Prostate gland (tissue), 2 donors: ENCODE measurements around the gene DEK. TPM values are rescaled to one million over a fixed set of nuclear protein-coding genes. Genes with fewer than 3 reads are reported as not detected.
"Not testable (repeated sequence)": the region's sequence is repeated elsewhere in the genome, so short reads cannot be mapped to it uniquely, and the experiment has no call there.

ENCODE experiments used
- DNase-seq: peaks from one replicate; pipeline ENCODE4 v3.0.0-alpha.2; 2019; ENCODE audit warnings: low spot score
- H3K27ac ChIP-seq, 2 donors: fragments of 200-600 bp; sonication (generic); 2 replicates each; pipeline ENCODE4 v1.5.1; 2017 to 2019
- H3K27me3 ChIP-seq: fragments of 200-600 bp; sonication (generic); replicated peaks from 2 replicates; pipeline ENCODE4 v1.5.1; 2019; ENCODE audit not compliant: insufficient read depth
- H3K36me3 ChIP-seq, 2 donors: fragments of 200-600 bp; sonication (generic); 1 replicate in 1 of 2; 2 replicates in 1 of 2; pipeline versions ENCODE4 v1.5.1 to v1.8.1; 2017 to 2019
- H3K4me1 ChIP-seq: fragments of 200-600 bp; sonication (generic); replicated peaks from 2 replicates; pipeline ENCODE4 v1.5.1; 2019
- H3K4me3 ChIP-seq, 2 donors: fragments of 200-600 bp; sonication (generic); 2 replicates each; pipeline ENCODE4 v1.5.1; 2017 to 2019
- H3K9me3 ChIP-seq: fragments of 200-600 bp; sonication (generic); 2 replicates; pipeline ENCODE4 v1.5.1; 2017
- POLR2A ChIP-seq: fragments of 450-650 bp; IDR thresholded peaks from one replicate; pipeline ENCODE4 v1.6.1; 2016; ENCODE audit warnings: antibody characterized with exemption, mild to moderate bottlenecking
- POLR2AphosphoS5 ChIP-seq: sonication (generic); formaldehyde crosslinking; IDR thresholded peaks from one replicate; pipeline ENCODE4 v1.6.1; 2017; ENCODE audit warnings: antibody characterized with exemption
- WGBS: methylation state at CpG from one replicate; pipeline ENCODE4 v1.1.5; 2018; 5-methylcytosine and 5-hydroxymethylcytosine counted together
- intact Hi-C: fragments of 100-400 bp; cut with DNase I; formaldehyde crosslinking; loops from one replicate; pipeline ENCODE4 v1.14.2; 2022
- total RNA-seq, 2 donors: library from RNA; depleted of rRNA; stranded (reverse); fragments of >200 nt; gene quantifications; one replicate each; pipeline ENCODE4 v1.1.0, GENCODE V29; 2016
- TF ChIP-seq, protein P1 (sequence below), 4 experiments: fragments of 200-600 bp in 2 of 4; fragments of 450-650 bp in 2 of 4; sonication (generic) in 2 of 4; IDR thresholded peaks; 1 replicate in 3 of 4; 2 replicates in 1 of 4; pipeline ENCODE4 v1.5.1; 2016 to 2019; ENCODE audit warnings: antibody characterized with exemption in 4 of 4, mild to moderate bottlenecking in 2 of 4, moderate library complexity in 2 of 4

The DEK gene
- total RNA-seq, 2 donors from 2014 or later, result 74.1 to 133 TPM

DNA sequence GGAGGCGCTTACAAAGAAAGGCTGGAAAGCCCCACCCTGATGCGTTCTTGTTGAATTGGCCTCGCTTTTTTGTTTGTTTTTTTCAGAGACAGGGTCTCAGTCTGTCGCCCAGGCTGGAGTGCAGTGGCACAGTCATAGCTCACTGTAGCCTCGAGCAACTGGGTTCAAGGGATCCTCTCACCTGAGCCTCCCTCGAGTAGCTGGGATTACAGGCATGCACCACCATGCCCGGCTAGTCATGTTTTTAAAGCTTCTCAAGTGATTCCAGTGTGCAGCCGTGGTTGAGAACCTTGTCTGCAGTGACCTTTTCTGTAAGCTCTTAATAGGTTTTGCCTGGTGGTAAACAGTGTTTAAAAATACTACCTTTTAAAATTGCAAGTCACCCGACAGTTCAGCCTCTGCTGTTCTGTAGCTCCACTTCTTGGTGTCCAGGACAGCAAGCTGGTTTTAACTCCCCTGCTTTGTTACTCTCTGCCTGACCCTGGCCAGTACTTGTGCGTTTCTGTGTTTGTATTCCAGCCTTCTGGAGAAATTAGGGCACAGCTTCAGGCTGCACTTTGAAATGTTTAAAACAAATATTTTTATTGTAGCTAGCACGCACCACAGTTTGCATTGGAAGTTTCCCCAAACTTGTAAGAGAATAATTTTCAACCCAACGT, 54.7 kb downstream of the DEK start:
- intact Hi-C loops, result no loop called here
- H3K9me3 ChIP-seq, result no peaks in the 10 kb centered on the region
- TF ChIP-seq POLR2AphosphoS5 (peak; percentile 19), POLR2A (no peak)
- TF ChIP-seq, protein P1, sequence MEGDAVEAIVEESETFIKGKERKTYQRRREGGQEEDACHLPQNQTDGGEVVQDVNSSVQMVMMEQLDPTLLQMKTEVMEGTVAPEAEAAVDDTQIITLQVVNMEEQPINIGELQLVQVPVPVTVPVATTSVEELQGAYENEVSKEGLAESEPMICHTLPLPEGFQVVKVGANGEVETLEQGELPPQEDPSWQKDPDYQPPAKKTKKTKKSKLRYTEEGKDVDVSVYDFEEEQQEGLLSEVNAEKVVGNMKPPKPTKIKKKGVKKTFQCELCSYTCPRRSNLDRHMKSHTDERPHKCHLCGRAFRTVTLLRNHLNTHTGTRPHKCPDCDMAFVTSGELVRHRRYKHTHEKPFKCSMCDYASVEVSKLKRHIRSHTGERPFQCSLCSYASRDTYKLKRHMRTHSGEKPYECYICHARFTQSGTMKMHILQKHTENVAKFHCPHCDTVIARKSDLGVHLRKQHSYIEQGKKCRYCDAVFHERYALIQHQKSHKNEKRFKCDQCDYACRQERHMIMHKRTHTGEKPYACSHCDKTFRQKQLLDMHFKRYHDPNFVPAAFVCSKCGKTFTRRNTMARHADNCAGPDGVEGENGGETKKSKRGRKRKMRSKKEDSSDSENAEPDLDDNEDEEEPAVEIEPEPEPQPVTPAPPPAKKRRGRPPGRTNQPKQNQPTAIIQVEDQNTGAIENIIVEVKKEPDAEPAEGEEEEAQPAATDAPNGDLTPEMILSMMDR (IDR thresholded peaks at IDR 0.05), result no peak
- no peak overlapping the region for H3K4me3 ChIP-seq
- no peak for DNase-seq
- H3K4me1 ChIP-seq, result no peaks in the 10 kb centered on the region
- H3K27ac ChIP-seq, result no peak overlapping the region
- 55% methylated on average over 12 of the region's 12 CpGs for WGBS
- H3K36me3 ChIP-seq, result no peaks in the 10 kb centered on the region
- H3K27me3 ChIP-seq, result no peaks in the 10 kb centered on the region

DNA sequence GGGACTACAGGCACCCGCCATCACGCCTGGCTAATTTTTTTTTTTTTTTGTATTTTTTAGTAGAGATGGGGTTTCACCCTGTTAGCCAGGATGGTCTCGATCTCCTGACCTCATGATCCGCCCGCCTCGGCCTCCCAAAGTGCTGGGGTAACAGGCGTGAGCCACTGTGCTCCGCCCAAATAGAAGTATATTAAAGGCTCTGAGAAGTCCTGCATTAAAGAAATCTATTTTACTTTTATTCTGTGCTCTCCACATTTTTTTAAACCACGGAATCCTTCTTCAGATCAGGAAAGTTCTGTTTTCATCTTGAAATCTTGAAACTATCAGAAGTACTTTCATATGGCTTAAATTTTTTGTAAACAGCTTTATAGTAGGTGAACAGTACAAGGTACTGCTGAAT, 55.6 kb downstream of the DEK start:
- H3K9me3 ChIP-seq, intact Hi-C loops, H3K27me3 ChIP-seq, H3K27ac ChIP-seq, H3K4me3 ChIP-seq, DNase-seq, H3K36me3 ChIP-seq, H3K4me1 ChIP-seq: not testable (repeated sequence)
- 97% methylated on average over 9 of the region's 9 CpGs for WGBS

DNA sequence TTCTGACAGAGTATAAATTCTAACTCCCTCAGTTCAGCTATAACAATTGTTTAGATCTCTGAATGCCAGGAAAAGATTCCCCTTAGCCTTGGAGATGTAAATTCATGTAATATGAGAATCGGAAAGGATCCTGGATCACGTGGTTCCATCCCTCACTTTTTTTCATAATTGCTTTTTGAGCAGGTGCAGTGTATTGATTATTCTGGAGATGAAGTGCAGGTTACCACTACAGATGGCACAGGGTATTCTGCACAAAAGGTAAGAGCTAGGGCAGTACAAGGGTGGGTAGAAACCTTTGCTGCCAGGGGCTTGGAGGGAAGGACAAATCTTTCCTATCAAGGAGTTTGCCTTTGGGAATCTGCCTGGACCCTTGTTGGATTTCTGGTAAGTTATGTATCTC, 56.4 kb downstream of the DEK start:
- H3K27ac ChIP-seq, result no peak overlapping the region
- WGBS, result 57% methylated on average over 2 of the region's 2 CpGs
- H3K4me1 ChIP-seq, result no peaks in the 10 kb centered on the region
- no peak for DNase-seq
- H3K9me3 ChIP-seq, result no peaks in the 10 kb centered on the region
- TF ChIP-seq, protein P1 (IDR thresholded peaks at IDR 0.05), result no peak
- intact Hi-C loops, result no loop called here
- no peak overlapping the region for H3K4me3 ChIP-seq
- H3K36me3 ChIP-seq, result no peaks in the 10 kb centered on the region
- no peaks in the 10 kb centered on the region for H3K27me3 ChIP-seq

DNA sequence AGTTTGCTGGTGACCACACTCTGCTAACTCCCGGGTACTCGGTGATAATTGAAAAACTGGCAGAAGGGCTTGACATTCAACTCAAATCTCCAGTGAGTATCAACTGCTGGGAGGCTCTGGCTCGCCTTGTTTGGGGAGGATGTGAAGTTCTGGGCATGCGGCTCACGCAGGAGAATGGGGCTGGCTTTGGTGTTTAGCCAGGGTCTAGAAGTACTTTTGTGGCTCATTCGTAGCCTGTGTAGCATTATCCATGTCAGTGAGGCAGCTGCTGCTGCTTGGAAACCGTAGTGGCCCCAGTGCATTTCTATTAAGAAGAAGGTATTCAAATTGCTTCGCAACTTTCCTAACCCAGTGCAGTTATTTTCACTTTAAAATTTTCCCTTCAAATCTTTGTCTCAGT, 56.9 kb downstream of the DEK start:
- no peak overlapping the region for H3K4me3 ChIP-seq
- intact Hi-C loops, result no loop called here
- no peak overlapping the region for H3K27ac ChIP-seq
- no peak for TF ChIP-seq POLR2AphosphoS5
- TF ChIP-seq, protein P1 (IDR thresholded peaks at IDR 0.05), result no peak
- no peak for TF ChIP-seq POLR2A
- no peaks in the 10 kb centered on the region for H3K4me1 ChIP-seq
- no peak for DNase-seq
- no peaks in the 10 kb centered on the region for H3K27me3 ChIP-seq
- 62% methylated on average over 8 of the region's 8 CpGs for WGBS
- no peaks in the 10 kb centered on the region for H3K36me3 ChIP-seq
- no peaks in the 10 kb centered on the region for H3K9me3 ChIP-seq

DNA sequence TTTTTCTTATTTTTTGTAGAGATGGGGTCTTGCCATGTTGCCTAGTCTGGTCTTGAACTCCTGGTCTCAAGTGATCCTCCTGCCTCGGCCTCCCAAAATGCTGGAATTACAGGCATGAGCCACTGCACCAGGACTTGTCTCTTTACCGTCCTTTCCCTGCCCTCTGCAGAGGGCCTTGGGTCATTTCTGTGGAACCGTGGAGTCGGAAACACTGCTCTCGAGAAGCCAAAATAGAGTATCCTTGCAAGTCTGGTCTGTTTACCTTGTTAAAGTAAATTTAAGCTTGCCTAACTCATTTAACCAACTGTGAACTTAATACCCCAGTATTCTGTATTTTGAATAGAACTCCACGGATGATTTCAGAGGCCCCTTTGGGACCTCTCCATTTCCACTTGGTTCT, 57.7 kb downstream of the DEK start:
- TF ChIP-seq, protein P1 (IDR thresholded peaks at IDR 0.05), result no peak

More for the DNA sequence above, 57.7 kb downstream of the DEK start:
- WGBS, result 85% methylated on average over 6 of the region's 6 CpGs
- Histone ChIP-seq H3K36me3 (no peaks in the 10 kb centered on the region), H3K4me3 (no peak overlapping the region), H3K4me1 (no peaks in the 10 kb centered on the region), H3K27ac (no peak overlapping the region), H3K9me3 (no peaks in the 10 kb centered on the region), H3K27me3 (no peaks in the 10 kb centered on the region)
- DNase-seq, result no peak
- intact Hi-C loops, result no loop called here
